K562 (cell line): Measurements from ENCODE around the gene SPATS2. TPM values are rescaled to one million over a fixed set of nuclear protein-coding genes. Genes with fewer than 3 reads are reported as not detected.

Experiments
- BHLHE40 ChIP-seq: IDR thresholded peaks from 2 replicates; pipeline ENCODE4 v1.6.1; 2011; ENCODE audit warnings: low read length, improper control_type of control experiment
- CBFA2T3 ChIP-seq: fragments of 450-650 bp; IDR thresholded peaks from 2 replicates; pipeline ENCODE4 v1.6.1; 2017
- CBX2 ChIP-seq: fragments of 200-600 bp; sonication (generic); IDR thresholded peaks from one replicate; pipeline ENCODE4 v1.6.1; 2012; ENCODE audit warnings: mild to moderate bottlenecking, low read length, inconsistent platforms; ENCODE audit not compliant: insufficient read depth, poor library complexity, severe bottlenecking
- FOSL1 ChIP-seq: fragments of 200-800 bp; sonication (Bioruptor generic); conservative IDR thresholded peaks from 2 replicates; pipeline ENCODE4 v1.6.1; 2016; ENCODE audit warnings: missing genetic modification characterization, missing compliant biosample characterization
- HNRNPK ChIP-seq: fragments of 200-400 bp; formaldehyde crosslinking; IDR thresholded peaks from one replicate; pipeline ENCODE4 v1.6.1; 2018; ENCODE audit warnings: mild to moderate bottlenecking, low read depth, low read length; ENCODE audit not compliant: poor library complexity, severe bottlenecking
- HNRNPLL ChIP-seq: fragments of 200-400 bp; formaldehyde crosslinking; IDR thresholded peaks from 2 replicates; pipeline ENCODE4 v1.6.1; 2017; ENCODE audit warnings: low read length, low read depth, mild to moderate bottlenecking; ENCODE audit not compliant: poor library complexity, severe bottlenecking
- KDM2B ChIP-seq: fragments of 250-450 bp; sonication (Bioruptor Pico); IDR thresholded peaks from 2 replicates; pipeline ENCODE4 v1.8.0; 2021; ENCODE audit warnings: mild to moderate bottlenecking, moderate library complexity
- MAZ ChIP-seq, 2 experiments: fragments of 450-650 bp in 1 of 2; sonication (generic) in 1 of 2; formaldehyde crosslinking; IDR thresholded peaks in 1 of 2; conservative IDR thresholded peaks in 1 of 2; 2 replicates each; pipeline versions ENCODE4 v1.4.0 to v1.5.0; 2020; ENCODE audit warnings: mild to moderate bottlenecking in 1 of 2, missing genetic modification reagents in 1 of 2
- NR1H2 ChIP-seq: sonication (generic); formaldehyde crosslinking; IDR thresholded peaks from 2 replicates; pipeline ENCODE4 v1.4.0; 2020; ENCODE audit warnings: mild to moderate bottlenecking, missing genetic modification reagents
- POLR2AphosphoS2 ChIP-seq: IDR thresholded peaks from 2 replicates; pipeline ENCODE4 v1.6.1; 2012; ENCODE audit warnings: low read length, improper control_type of control experiment
- POLR3A ChIP-seq: IDR thresholded peaks from 2 replicates; pipeline ENCODE4 v1.6.1; 2011; ENCODE audit warnings: borderline replicate concordance, mild to moderate bottlenecking, moderate library complexity; ENCODE audit not compliant: insufficient read length, insufficient read depth; ENCODE audit errors: extremely low read depth
- SMAD2 ChIP-seq: fragments of 150-350 bp; IDR thresholded peaks from 2 replicates; pipeline ENCODE4 v1.6.1; 2014; ENCODE audit warnings: low read depth, mild to moderate bottlenecking, low read length
- SP1 ChIP-seq: sonication (generic); formaldehyde crosslinking; IDR thresholded peaks from 2 replicates; pipeline ENCODE4 v1.8.1; 2022; ENCODE audit warnings: mild to moderate bottlenecking, missing genetic modification reagents
- TAF9B ChIP-seq: fragments of 450-650 bp; IDR thresholded peaks from 2 replicates; pipeline ENCODE4 v1.6.1; 2018; ENCODE audit warnings: mild to moderate bottlenecking; ENCODE audit not compliant: partially characterized antibody
- TBL1XR1 ChIP-seq, 2 experiments: IDR thresholded peaks; 2 replicates each; pipeline ENCODE4 v1.6.1; 2012; ENCODE audit warnings: improper control_type of control experiment in 2 of 2, low read length in 2 of 2, mild to moderate bottlenecking in 1 of 2
- U2AF1 ChIP-seq: fragments of 200-400 bp; formaldehyde crosslinking; optimal IDR thresholded peaks from 2 replicates; pipeline ENCODE3; 2017; ENCODE audit warnings: mild to moderate bottlenecking, low read depth, low read length, moderate library complexity
- ZC3H8 ChIP-seq: fragments of 450-650 bp; IDR thresholded peaks from 2 replicates; pipeline ENCODE4 v1.6.1; 2017
- ZNF384 ChIP-seq: IDR thresholded peaks from 2 replicates; pipeline ENCODE4 v1.6.1; 2012; ENCODE audit warnings: low read depth, low read length, improper control_type of control experiment
- ZNF431 ChIP-seq: sonication (generic); formaldehyde crosslinking; IDR thresholded peaks from 2 replicates; pipeline ENCODE4 v1.8.0; 2022; ENCODE audit warnings: mild to moderate bottlenecking, missing genetic modification reagents
- ZNF707 ChIP-seq: fragments of 250-450 bp; sonication (Bioruptor Pico); conservative IDR thresholded peaks from 2 replicates; pipeline ENCODE4 v1.8.0; 2022; ENCODE audit warnings: inconsistent platforms, mild to moderate bottlenecking, moderate library complexity
- polyA plus RNA-seq, 8 experiments: library from polyadenylated mRNA; depleted of rRNA in 4 of 8; stranded (reverse) in 5 of 8; unstranded in 3 of 8; fragments of >200 nt; fragmentation: Nextera tagmentation in 2 of 8; fragmentation: Illumina TruSeq in 1 of 8; extraction: Ambion mirVana in 2 of 8; extraction: Trizol in 1 of 8; gene quantifications; 2 replicates each; pipeline versions ENCODE4 v1.2.1 to v1.2.3, GENCODE V29; 2011 to 2014; ENCODE audit warnings: inconsistent platforms in 1 of 8, missing spikeins in 1 of 8
- total RNA-seq, 7 experiments: library from RNA; depleted of rRNA in 6 of 7; stranded (reverse); fragments of >200 nt in 6 of 7; fragmentation: Illumina TruSeq in 2 of 7; extraction: Trizol in 2 of 7; gene quantifications; 2 replicates each; pipeline versions ENCODE4 v1.2.1 to v1.2.3, GENCODE V29; 2011 to 2021; ENCODE audit warnings: low replicate concordance in 1 of 7
- TF ChIP-seq, protein P1 (sequence below), 2 experiments: fragments of 450-650 bp in 1 of 2; sonication (generic) in 1 of 2; formaldehyde crosslinking; conservative IDR thresholded peaks; 2 replicates each; pipeline versions ENCODE4 v1.4.0 to v1.8.1; 2020 to 2022; ENCODE audit warnings: mild to moderate bottlenecking in 1 of 2, missing genetic modification reagents in 1 of 2
- TF ChIP-seq, protein P2 (sequence below): fragments of 450-650 bp; IDR thresholded peaks from 2 replicates; pipeline ENCODE4 v1.6.1; 2017; ENCODE audit warnings: mild to moderate bottlenecking, moderate library complexity
- TF ChIP-seq, protein P3 (sequence below): fragments of 250-450 bp; sonication (Bioruptor Pico); IDR thresholded peaks from 2 replicates; pipeline ENCODE4 v1.4.0; 2020

SPATS2 gene
- total and polyA plus RNA-seq, 9 of the 15 experiments (the other 6 are each of a cell fraction or from before 2014, with no cell fraction given), result 5.4 to 48.2 (median 17.5) TPM

DNA sequence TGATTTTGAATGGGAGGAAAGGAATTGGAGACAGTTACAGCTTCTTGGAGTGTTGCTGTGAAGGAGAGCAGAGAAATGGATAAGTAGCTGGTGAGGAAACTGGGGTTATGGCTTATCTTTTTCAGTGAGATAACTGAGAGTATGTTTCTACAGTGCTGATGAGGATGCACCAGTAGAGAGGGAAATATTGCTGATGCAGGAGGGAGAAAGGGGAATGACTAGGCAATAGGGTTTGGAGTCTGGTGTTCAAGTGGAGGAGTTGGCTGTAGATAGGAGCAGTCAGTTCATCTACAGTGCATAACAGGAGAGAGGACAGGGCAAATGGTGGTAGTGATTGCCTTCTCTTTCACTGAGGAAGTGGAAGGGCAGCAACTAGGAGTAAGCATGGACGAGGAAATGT lies 33.0 kb downstream of the SPATS2 start (continued):
- no peak for TF ChIP-seq SMAD2
- no peak for TF ChIP-seq ZC3H8
- no peak for TF ChIP-seq KDM2B (CRISPR knock-in tag)
- no peak for TF ChIP-seq ZNF707
- no peak for TF ChIP-seq POLR2AphosphoS2
- no peak for TF ChIP-seq POLR3A
- TF ChIP-seq, protein P1, sequence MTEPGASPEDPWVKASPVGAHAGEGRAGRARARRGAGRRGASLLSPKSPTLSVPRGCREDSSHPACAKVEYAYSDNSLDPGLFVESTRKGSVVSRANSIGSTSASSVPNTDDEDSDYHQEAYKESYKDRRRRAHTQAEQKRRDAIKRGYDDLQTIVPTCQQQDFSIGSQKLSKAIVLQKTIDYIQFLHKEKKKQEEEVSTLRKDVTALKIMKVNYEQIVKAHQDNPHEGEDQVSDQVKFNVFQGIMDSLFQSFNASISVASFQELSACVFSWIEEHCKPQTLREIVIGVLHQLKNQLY (CRISPR knock-in tag; conservative IDR thresholded peaks at IDR 0.05), result no peak
- TF ChIP-seq HNRNPK, result no peak
- TF ChIP-seq ZNF384, result no peak
- TF ChIP-seq CBX2, result no peak
- no peak for TF ChIP-seq ZNF431 (CRISPR knock-in tag)
- TF ChIP-seq, protein P2, sequence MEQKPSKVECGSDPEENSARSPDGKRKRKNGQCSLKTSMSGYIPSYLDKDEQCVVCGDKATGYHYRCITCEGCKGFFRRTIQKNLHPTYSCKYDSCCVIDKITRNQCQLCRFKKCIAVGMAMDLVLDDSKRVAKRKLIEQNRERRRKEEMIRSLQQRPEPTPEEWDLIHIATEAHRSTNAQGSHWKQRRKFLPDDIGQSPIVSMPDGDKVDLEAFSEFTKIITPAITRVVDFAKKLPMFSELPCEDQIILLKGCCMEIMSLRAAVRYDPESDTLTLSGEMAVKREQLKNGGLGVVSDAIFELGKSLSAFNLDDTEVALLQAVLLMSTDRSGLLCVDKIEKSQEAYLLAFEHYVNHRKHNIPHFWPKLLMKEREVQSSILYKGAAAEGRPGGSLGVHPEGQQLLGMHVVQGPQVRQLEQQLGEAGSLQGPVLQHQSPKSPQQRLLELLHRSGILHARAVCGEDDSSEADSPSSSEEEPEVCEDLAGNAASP, result no peak
- TF ChIP-seq HNRNPLL, result no peak
- TF ChIP-seq BHLHE40, result no peak
- TF ChIP-seq SP1, result no peak
- TF ChIP-seq, protein P3, sequence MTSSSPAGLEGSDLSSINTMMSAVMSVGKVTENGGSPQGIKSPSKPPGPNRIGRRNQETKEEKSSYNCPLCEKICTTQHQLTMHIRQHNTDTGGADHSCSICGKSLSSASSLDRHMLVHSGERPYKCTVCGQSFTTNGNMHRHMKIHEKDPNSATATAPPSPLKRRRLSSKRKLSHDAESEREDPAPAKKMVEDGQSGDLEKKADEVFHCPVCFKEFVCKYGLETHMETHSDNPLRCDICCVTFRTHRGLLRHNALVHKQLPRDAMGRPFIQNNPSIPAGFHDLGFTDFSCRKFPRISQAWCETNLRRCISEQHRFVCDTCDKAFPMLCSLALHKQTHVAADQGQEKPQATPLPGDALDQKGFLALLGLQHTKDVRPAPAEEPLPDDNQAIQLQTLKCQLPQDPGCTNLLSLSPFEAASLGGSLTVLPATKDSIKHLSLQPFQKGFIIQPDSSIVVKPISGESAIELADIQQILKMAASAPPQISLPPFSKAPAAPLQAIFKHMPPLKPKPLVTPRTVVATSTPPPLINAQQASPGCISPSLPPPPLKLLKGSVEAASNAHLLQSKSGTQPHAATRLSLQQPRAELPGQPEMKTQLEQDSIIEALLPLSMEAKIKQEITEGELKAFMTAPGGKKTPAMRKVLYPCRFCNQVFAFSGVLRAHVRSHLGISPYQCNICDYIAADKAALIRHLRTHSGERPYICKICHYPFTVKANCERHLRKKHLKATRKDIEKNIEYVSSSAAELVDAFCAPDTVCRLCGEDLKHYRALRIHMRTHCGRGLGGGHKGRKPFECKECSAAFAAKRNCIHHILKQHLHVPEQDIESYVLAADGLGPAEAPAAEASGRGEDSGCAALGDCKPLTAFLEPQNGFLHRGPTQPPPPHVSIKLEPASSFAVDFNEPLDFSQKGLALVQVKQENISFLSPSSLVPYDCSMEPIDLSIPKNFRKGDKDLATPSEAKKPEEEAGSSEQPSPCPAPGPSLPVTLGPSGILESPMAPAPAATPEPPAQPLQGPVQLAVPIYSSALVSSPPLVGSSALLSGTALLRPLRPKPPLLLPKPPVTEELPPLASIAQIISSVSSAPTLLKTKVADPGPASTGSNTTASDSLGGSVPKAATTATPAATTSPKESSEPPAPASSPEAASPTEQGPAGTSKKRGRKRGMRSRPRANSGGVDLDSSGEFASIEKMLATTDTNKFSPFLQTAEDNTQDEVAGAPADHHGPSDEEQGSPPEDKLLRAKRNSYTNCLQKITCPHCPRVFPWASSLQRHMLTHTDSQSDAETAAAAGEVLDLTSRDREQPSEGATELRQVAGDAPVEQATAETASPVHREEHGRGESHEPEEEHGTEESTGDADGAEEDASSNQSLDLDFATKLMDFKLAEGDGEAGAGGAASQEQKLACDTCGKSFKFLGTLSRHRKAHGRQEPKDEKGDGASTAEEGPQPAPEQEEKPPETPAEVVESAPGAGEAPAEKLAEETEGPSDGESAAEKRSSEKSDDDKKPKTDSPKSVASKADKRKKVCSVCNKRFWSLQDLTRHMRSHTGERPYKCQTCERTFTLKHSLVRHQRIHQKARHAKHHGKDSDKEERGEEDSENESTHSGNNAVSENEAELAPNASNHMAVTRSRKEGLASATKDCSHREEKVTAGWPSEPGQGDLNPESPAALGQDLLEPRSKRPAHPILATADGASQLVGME, result 0 out of 2 replicates have a peak, but pooled peaks have one; percentile 34
- TF ChIP-seq NR1H2 (CRISPR knock-in tag), result no peak
- TF ChIP-seq FOSL1 (tag), result no peak
- TF ChIP-seq MAZ (CRISPR knock-in tag; conservative IDR thresholded peaks at IDR 0.05 in 1 of 2, IDR thresholded peaks at IDR 0.05 in 1 of 2), result no peak
- TF ChIP-seq CBFA2T3, result peak; percentile 41; the same call in 1 of the 2 replicates
- TF ChIP-seq TAF9B, result no peak
- TF ChIP-seq U2AF1, result no peak
- peak in 1 of 2 experiments; percentile 44; a peak in 1 of 4 replicates for TF ChIP-seq TBL1XR1 (IDR thresholded peaks at IDR 0.05; ENCODE audit: low read length in 2 of 2)
